ENCODE measurements around the gene CLEC3B. TPM values are rescaled to one million over a fixed set of nuclear protein-coding genes. Genes with fewer than 3 reads are reported as not detected.

The CLEC3B gene
- total and polyA plus RNA-seq, 2 donors (not counting 3 experiments of a cell fraction or from before 2014, with no cell fraction given) = 1.8 TPM; not detected in 1

DNA sequence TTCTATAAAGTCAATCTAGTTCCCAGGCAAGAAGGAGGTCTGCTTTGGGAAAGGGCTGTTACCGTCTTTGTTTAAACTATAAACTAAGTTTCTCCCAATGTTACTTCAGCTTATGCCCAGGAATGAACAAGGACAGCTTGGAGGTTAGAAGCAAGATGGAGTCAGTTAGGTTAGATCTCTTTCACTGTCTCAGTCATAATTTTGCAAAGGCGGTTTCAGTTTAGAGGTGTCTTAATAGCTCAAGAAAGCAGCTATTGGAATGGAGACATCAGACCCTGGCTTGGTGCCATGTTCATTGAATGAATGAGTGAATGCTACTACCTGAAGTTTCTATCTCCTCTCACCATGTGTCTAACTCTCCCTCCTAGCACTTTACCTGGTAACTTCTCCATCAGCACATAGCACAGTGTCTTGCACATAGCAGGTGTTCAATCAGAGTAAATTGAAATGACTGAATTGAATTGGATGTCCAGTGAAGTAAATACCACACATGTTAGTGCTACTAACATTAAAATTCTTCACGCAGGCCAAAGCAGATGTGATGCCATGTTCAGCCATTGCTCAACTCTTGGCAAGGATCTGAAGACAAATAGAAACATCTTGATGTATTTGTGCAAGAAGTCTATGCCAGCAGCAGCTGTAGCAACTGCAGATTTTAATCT lies 28.2 kb downstream of the CLEC3B start:
- intact Hi-C loops (cut with micrococcal nuclease) (loop anchor here (2.0 kb wide), 1 partner anchor 14 kb away; no protein-coding TSS in a partner anchor), dilution Hi-C loops (cut with MboI; ENCODE audit: extremely low pct_ligation_motif_present, low sequenced_read_pairs) (no loop called here)
- H3K9me3 ChIP-seq (replicated peaks; ENCODE audit: control insufficient read depth, insufficient read depth, low read length) = no peaks in the 10 kb centered on the region
- ChIA-PET CTCF (interaction anchor here (1.1 to 6.5 kb wide), 6 partner anchors 10 to 156 kb away, joined by 3 to 42 read pairs (median 6); no protein-coding TSS in a partner anchor), POLR2A (no interaction called here)
- TF ChIP-seq, protein P1, sequence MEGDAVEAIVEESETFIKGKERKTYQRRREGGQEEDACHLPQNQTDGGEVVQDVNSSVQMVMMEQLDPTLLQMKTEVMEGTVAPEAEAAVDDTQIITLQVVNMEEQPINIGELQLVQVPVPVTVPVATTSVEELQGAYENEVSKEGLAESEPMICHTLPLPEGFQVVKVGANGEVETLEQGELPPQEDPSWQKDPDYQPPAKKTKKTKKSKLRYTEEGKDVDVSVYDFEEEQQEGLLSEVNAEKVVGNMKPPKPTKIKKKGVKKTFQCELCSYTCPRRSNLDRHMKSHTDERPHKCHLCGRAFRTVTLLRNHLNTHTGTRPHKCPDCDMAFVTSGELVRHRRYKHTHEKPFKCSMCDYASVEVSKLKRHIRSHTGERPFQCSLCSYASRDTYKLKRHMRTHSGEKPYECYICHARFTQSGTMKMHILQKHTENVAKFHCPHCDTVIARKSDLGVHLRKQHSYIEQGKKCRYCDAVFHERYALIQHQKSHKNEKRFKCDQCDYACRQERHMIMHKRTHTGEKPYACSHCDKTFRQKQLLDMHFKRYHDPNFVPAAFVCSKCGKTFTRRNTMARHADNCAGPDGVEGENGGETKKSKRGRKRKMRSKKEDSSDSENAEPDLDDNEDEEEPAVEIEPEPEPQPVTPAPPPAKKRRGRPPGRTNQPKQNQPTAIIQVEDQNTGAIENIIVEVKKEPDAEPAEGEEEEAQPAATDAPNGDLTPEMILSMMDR (IDR thresholded peaks at IDR 0.05; ENCODE audit: extremely low read depth in 1 of 2, insufficient read depth in 1 of 2, low read depth in 1 of 2, low read length in 2 of 2) = no peak
- TF ChIP-seq JUN (IDR thresholded peaks at IDR 0.05; ENCODE audit: borderline replicate concordance, insufficient read depth, insufficient read length, low read depth) = no peak
- TF ChIP-seq MYC (IDR thresholded peaks at IDR 0.05; ENCODE audit: low read depth, low read length) = no peak
- TF ChIP-seq GATA2 (IDR thresholded peaks at IDR 0.05; ENCODE audit: insufficient read depth, insufficient read length, low read depth, low read length) = no peak
- TF ChIP-seq, protein P2, sequence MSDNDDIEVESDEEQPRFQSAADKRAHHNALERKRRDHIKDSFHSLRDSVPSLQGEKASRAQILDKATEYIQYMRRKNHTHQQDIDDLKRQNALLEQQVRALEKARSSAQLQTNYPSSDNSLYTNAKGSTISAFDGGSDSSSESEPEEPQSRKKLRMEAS (IDR thresholded peaks at IDR 0.05; ENCODE audit: insufficient read depth, insufficient read length) = no peak
- no TSS peak for BruUV-seq (replicated peaks)
- H3K4me3 ChIP-seq (replicated peaks in 1 of 3; ENCODE audit: insufficient read depth in 1 of 3, low read depth in 1 of 3, low read length in 3 of 3) = no peak overlapping the region
- H3K4me1 ChIP-seq (ENCODE audit: control insufficient read depth, extremely low read depth, insufficient read depth, low read length) = peaks cover 3% of the 10 kb centered on the region
- FAIRE-seq (no peak), DNase-seq (ENCODE audit: low read depth, low spot score) (no peak)
- no peak overlapping the region for H3K27ac ChIP-seq (ENCODE audit: insufficient read depth, low read depth, low read length)
- H3K4me2 ChIP-seq (ENCODE audit: insufficient read depth, low read length) = no peak overlapping the region
- H3K36me3 ChIP-seq (ENCODE audit: control insufficient read depth in 2 of 2, extremely low read depth in 1 of 2, insufficient read depth in 2 of 2, low read length in 2 of 2) = no peaks in the 10 kb centered on the region
- no peaks in the 10 kb centered on the region for H3K79me2 ChIP-seq (ENCODE audit: control insufficient read depth, insufficient read depth, low read length)
- no peaks in the 10 kb centered on the region for H3K9me1 ChIP-seq (replicated peaks; ENCODE audit: control insufficient read depth, extremely low read depth, insufficient read depth, low read length)
- no peak overlapping the region for H2AFZ ChIP-seq (ENCODE audit: low read depth, low read length)
- H3K9ac ChIP-seq (replicated peaks; ENCODE audit: extremely low read depth, insufficient read depth, low read length) = no peak overlapping the region
- H3K27me3 ChIP-seq (ENCODE audit: control insufficient read depth in 2 of 2, insufficient read depth in 2 of 2, low read length in 2 of 2) = peaks cover 2 to 7% of the 10 kb centered on the region in 2 experiments
- no peaks in the 10 kb centered on the region for H4K20me1 ChIP-seq (replicated peaks; ENCODE audit: control insufficient read depth, extremely low read depth, insufficient read depth, low read length)
